GM19351 (cell line): ENCODE data around the gene ARAP2.
A peak's percentile ranks its signal among the peaks of the same experiment; 100 is the strongest.

Experiments used
- ATAC-seq: cut with Tn5 transposase; IDR thresholded peaks from one replicate; pipeline ENCODE4 v1.9.1; 2021; ENCODE audit warnings: mild to moderate bottlenecking, moderate library complexity; ENCODE audit not compliant: unreplicated experiment

Gene ARAP2

GRCh38 chr4:36244257-36245082 lies at the start of gene ARAP2:
Gene ARAP2, minus strand, starts transcription at chr4:36244514. Its CDS starts 15,028 bp downstream, at chr4:36229486.
- ATAC-seq, result peak; percentile 52

GRCh38 chr4:36292556-36293188 lies 48.4 kb upstream of the ARAP2 start:
- no peak for ATAC-seq

- no peak for ATAC-seq
Measured at GRCh38 chr4:36290641-36291040, 46.3 kb upstream of the ARAP2 start.

- no peak for ATAC-seq
Measured at GRCh38 chr4:36288731-36289426, 44.6 kb upstream of the ARAP2 start.

- ATAC-seq, result peak; percentile 27
Measured at GRCh38 chr4:36286481-36286871, 42.2 kb upstream of the ARAP2 start.

GRCh38 chr4:36285784-36286480 lies 41.6 kb upstream of the ARAP2 start:
- ATAC-seq, result peak; percentile 99

- no peak for ATAC-seq
Measured at GRCh38 chr4:36283912-36284465, 39.7 kb upstream of the ARAP2 start.

GRCh38 chr4:36282503-36283030 lies 38.3 kb upstream of the ARAP2 start:
- ATAC-seq, result no peak

- ATAC-seq, result no peak
Measured at GRCh38 chr4:36281384-36282106, 37.2 kb upstream of the ARAP2 start, which contains the start of gene DTHD1. Gene DTHD1, plus strand, starts transcription at chr4:36281616. Its CDS starts 143 bp downstream, at chr4:36281759.

GRCh38 chr4:36280555-36280954 lies 36.2 kb upstream of the ARAP2 start:
- no peak for ATAC-seq

GRCh38 chr4:36278789-36279188 lies 34.5 kb upstream of the ARAP2 start:
- ATAC-seq, result no peak

GRCh38 chr4:36277533-36277932 lies 33.2 kb upstream of the ARAP2 start:
- peak; percentile 62 for ATAC-seq

- ATAC-seq, result no peak
Measured at GRCh38 chr4:36274158-36274557, 29.8 kb upstream of the ARAP2 start.

GRCh38 chr4:36273276-36273675 lies 29.0 kb upstream of the ARAP2 start:
- ATAC-seq, result no peak

- ATAC-seq, result no peak
Measured at GRCh38 chr4:36269533-36270173, 25.3 kb upstream of the ARAP2 start.

GRCh38 chr4:36269101-36269500 lies 24.8 kb upstream of the ARAP2 start:
- no peak for ATAC-seq

GRCh38 chr4:36267486-36268268 lies 23.4 kb upstream of the ARAP2 start:
- ATAC-seq, result no peak

GRCh38 chr4:36264207-36264826 lies 20.0 kb upstream of the ARAP2 start:
- ATAC-seq, result no peak
